T-helper 17 cell (primary cell): ENCODE results near the gene FOXG1. TPM values are rescaled to one million over a fixed set of nuclear protein-coding genes. Genes with fewer than 3 reads are reported as not detected.

ENCODE experiments used
- ATAC-seq: fragments of 150-1000 bp; cut with Tn5 transposase; 2 replicates; pipeline ENCODE4 v1.10.0; 2021; ENCODE audit warnings: mild to moderate bottlenecking, moderate library complexity
- DNase-seq, 3 donors: peaks; one replicate each; pipeline versions ENCODE4 v3.0.0 to v3.0.0-alpha.2; 2020 to 2021
- H3K9me3 ChIP-seq: one replicate; pipeline ENCODE4 v1.7.0; 2013; ENCODE audit warnings: low read length, mild to moderate bottlenecking; ENCODE audit not compliant: control insufficient read depth, poor library complexity, severe bottlenecking
- H3K27ac Mint-ChIP-seq: one replicate; pipeline ENCODE4 v1.8.0; 2022; ENCODE audit warnings: mild to moderate bottlenecking, moderate library complexity, mixed read lengths
- H3K27me3 Mint-ChIP-seq: one replicate; pipeline ENCODE4 v1.8.0; 2022; ENCODE audit warnings: mixed read lengths
- H3K36me3 Mint-ChIP-seq: one replicate; pipeline ENCODE4 v1.8.0; 2022; ENCODE audit warnings: low read depth, mixed read lengths
- H3K4me1 Mint-ChIP-seq: one replicate; pipeline ENCODE4 v1.8.0; 2022; ENCODE audit warnings: mild to moderate bottlenecking, mixed read lengths
- H3K4me3 Mint-ChIP-seq: one replicate; pipeline ENCODE4 v1.8.0; 2022; ENCODE audit warnings: mild to moderate bottlenecking, moderate library complexity, mixed read lengths
- total RNA-seq, 4 donors: library from RNA in 2 of 4; stranded (reverse) in 2 of 4; gene quantifications; one replicate each; pipeline ENCODE4 v1.2.3 and lab custom pipeline; 2022 to 2026

The FOXG1 gene
- total RNA-seq, 2 donors from 2014 or later, result not detected

DNA sequence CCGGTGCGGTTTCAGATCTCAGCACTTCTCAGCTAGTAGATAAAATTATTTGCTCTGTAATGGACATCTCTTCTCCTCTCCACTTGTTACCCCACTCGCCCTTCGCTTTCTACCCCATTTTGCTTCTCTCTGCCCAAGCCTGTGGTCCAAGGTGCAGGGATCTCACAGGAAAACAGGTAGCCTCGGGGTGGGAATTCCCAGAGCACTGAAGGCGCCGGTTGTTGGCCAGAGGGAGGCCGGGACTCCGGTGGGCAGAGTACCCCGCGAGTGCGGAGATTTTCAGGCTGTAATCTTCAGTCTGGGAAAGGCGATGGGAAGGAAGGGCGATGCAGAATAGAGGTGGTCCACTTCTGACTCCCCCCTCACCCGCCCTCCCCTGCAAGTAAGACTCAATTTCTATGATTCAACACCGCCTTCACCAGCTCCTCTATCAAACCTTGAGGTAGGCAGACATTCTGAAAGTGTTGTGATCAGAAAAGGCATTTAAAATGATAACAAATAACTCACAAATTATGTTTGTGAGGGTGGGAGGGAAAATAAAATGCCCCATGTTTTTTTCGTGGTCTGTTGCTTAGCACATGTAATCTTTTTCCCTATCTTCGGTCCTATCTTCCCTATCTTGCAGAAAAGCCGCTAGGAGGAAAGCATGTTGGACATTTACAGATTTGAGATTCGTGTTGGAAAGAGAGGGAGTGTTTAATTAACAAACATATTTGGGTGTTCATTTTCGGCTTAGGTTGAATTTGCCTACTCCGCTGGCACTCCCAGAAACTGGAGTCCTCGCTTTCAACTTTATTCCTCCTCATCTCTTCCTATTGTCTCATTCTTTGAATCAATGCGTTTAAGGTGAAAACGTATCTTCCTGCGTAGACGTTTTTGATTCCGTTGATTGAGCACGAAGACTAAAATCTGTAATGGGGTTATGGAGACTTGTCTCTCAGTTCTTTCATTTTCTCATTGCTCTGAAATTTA, 8.5 kb downstream of the FOXG1 start:
- ATAC-seq (no peak), DNase-seq (no peak)
- H3K4me1 Mint-ChIP-seq, result no peaks in the 10 kb centered on the region
- no peak overlapping the region for H3K4me3 Mint-ChIP-seq
- H3K27me3 Mint-ChIP-seq, result peaks cover 39% of the 10 kb centered on the region
- peaks cover 2% of the 10 kb centered on the region for H3K36me3 Mint-ChIP-seq
- no peak overlapping the region for H3K27ac Mint-ChIP-seq
- H3K9me3 ChIP-seq, result peaks cover 4% of the 10 kb centered on the region

DNA sequence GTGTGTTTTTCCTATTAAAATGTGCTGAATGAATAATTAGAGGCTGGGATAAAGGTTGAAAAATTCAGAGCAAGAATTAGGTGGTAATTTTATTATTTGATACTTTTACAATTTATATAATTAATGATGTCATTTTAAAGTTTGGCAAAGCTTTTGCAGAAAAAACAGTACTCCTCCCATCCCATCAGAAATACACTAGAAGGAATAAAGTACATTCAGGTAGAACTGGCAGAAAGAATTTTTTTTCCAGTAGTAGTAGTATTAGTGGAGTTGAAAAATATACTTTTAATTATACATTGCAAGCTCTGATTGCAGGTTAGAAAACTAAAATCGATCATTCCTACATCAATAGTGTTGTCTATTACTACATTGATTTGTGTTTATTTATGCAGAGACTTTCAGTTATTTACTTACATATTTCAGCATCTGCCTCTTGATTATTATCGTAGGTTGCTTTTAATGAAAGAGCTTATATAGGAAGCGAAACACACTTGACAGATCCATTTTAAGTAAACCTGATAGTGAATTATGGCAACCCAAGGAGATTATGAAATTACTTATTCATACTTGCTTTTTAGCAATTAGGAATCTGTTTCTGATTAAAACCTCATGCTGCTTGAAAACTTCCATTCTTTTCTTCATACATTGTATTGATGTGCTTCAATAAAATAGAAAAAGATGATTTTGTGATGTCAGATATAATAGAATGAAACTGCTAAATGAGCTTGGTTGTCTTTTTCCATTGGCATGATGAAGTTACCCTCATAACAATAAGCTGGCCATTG, 10.1 kb downstream of the FOXG1 start:
- no peak for ATAC-seq
- H3K9me3 ChIP-seq, result peaks cover 4% of the 10 kb centered on the region
- Mint-ChIP-seq H3K27ac (no peak overlapping the region), H3K4me3 (no peak overlapping the region), H3K36me3 (peaks cover 2% of the 10 kb centered on the region), H3K27me3 (peaks cover 39% of the 10 kb centered on the region), H3K4me1 (no peaks in the 10 kb centered on the region)
- no peak for DNase-seq

DNA sequence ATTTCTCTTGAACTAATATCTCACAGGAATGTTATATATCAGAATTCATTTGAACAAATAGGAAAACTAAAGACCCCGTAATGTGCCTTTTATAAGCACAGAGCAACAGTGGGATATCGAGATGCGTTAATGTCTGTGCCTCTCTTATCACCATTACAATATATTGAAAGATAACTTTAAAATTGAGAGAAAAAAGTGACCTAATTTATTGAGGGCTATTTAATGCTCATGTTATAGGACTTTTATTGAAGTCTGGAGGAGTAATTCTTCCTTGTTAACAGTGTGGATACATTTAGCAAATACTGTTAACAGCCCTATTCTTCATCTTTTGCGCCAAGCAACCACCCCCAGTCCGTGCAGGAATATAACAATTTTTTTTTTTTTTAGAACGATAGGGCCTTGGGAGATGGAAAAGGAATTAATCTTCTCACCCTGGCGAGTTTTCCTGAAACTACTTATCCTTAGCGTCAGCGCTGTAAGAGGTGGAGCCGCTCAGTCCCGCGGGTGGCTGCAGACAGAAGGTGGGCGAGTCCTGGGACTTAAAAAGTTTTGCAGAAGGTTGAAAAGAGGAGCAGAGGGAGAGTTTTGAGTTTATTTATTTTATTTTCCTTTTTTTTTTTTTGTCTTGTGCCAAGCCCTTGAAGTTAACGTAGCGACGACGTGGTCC, 11.0 kb downstream of the FOXG1 start:
- peaks cover 4% of the 10 kb centered on the region for H3K9me3 ChIP-seq
- Mint-ChIP-seq H3K4me3 (no peak overlapping the region), H3K27me3 (peaks cover 36% of the 10 kb centered on the region), H3K27ac (no peak overlapping the region), H3K4me1 (no peaks in the 10 kb centered on the region), H3K36me3 (peaks cover 2% of the 10 kb centered on the region)
- ATAC-seq (no peak), DNase-seq (no peak)

DNA sequence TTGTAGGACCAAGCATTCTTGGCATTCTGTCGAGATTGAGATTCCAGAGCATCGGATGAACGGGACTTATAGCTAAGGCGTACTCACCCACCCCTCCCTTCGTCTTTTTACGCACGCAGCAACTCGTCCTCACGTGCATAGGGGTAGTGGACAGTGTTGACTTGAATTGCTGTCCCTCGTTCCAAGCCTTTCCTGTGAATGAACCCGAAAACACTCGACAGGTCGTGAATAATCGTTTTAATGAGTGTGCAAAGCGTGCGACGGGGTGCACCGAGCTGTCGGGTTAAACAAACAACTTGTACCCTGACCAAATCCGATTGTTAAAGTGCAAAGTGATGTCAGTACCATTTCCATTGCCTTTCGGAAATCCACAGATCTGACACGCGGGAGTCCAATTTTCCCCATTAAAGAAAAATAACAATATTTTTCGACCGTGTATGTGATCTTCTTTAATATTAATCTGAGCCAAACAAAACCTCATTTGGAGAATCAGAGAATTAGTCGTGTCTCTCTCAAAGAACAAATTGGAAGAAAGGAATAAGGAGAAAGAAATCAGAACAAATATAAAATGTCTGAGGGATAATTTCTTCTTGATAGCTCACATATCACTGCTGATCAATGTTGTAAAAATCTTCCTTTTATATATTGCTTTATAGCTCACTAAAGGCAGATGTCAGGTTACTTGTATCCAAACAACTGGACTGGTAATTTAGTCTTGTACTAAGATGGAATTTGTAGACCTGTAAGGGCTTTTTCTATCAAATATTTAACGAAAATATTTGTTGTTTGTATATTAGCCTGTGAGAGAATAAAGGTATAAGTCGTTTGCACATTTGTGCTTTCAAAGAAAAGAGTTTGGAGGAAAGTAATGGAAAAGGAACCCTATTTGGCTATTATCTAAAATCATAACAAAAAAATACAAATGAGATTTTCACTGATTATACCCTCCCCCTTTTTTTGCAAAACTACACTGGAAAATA, 11.8 kb downstream of the FOXG1 start:
- H3K36me3 Mint-ChIP-seq, result peaks cover 2% of the 10 kb centered on the region
- no peaks in the 10 kb centered on the region for H3K4me1 Mint-ChIP-seq
- no peak overlapping the region for H3K27ac Mint-ChIP-seq
- no peak overlapping the region for H3K4me3 Mint-ChIP-seq
- no peak for ATAC-seq
- H3K27me3 Mint-ChIP-seq, result peaks cover 31% of the 10 kb centered on the region
- peaks cover 4% of the 10 kb centered on the region for H3K9me3 ChIP-seq
- no peak for DNase-seq

DNA sequence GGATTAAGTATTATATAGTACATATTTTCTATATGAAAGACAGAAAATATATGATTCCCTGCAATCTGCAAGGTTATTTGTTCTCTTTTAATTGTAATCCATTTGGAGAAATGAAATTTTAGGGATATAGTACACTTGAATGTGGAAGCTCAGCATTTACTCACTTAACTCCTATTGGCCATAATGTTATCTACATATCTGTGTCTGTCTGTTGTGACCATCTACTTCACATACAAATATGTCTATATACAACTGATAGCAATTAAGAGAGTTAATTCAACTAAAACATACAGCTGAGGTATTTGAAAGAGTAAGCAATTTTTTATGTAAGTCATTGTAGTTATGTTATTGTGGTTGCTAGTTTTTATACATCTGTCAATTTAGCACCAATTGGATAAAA, 12.9 kb downstream of the FOXG1 start:
- H3K4me3 Mint-ChIP-seq, result no peak overlapping the region
- H3K27ac Mint-ChIP-seq, result no peak overlapping the region
- no peaks in the 10 kb centered on the region for H3K9me3 ChIP-seq
- H3K27me3 Mint-ChIP-seq, result peaks cover 28% of the 10 kb centered on the region
- DNase-seq (no peak), ATAC-seq (no peak)
- H3K4me1 Mint-ChIP-seq, result no peaks in the 10 kb centered on the region
- peaks cover 2% of the 10 kb centered on the region for H3K36me3 Mint-ChIP-seq

DNA sequence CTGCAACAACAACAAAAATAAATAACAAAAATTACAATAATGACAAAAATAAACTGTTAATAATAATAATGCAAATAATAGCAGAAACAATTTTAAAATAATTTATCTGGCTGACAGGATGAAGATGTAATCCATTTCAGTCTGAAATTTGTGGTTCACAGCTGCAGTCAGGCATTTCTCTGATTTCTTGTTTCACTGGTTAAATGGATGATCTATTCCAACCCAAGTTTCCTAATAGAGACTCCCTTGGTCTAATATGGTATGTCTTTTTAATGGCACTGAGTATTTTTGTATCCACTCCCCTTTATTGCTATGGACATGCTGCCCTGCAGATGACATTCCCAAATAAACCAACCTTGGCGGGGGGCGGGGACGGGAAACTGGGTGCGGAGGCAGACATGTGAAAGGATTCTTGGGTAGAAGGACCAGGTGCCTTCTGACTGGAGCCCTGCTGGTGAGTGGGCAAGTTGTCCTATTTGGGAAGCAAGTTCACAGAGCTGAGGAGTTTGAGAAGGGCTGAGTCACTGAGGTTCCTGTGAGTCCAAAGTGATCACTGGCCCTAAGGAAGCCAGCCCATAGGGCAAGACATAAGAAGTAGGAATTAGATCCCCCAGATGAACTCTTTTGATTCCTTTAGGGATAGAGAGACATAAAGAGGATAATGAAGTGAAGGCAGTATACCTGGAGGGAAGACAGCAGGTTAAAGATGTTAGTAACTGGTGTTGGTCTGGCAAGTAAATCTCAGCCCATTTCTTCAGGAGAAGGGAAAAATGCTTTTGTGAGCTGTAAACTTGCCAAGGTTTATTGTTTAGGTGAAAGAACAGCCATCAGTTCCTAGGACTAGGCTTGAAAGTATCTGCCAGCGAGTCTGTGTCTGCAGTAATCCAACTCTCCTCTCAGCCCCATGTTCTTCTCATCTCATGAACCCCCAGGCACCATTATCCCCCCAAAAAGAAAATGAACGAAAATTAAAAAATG, 14.5 kb downstream of the FOXG1 start:
- H3K9me3 ChIP-seq, result no peaks in the 10 kb centered on the region
- no peaks in the 10 kb centered on the region for H3K36me3 Mint-ChIP-seq
- ATAC-seq (no peak), DNase-seq (no peak)
- peaks cover 2% of the 10 kb centered on the region for H3K4me1 Mint-ChIP-seq
- no peak overlapping the region for H3K4me3 Mint-ChIP-seq
- H3K27me3 Mint-ChIP-seq, result peaks cover 17% of the 10 kb centered on the region
- no peak overlapping the region for H3K27ac Mint-ChIP-seq

DNA sequence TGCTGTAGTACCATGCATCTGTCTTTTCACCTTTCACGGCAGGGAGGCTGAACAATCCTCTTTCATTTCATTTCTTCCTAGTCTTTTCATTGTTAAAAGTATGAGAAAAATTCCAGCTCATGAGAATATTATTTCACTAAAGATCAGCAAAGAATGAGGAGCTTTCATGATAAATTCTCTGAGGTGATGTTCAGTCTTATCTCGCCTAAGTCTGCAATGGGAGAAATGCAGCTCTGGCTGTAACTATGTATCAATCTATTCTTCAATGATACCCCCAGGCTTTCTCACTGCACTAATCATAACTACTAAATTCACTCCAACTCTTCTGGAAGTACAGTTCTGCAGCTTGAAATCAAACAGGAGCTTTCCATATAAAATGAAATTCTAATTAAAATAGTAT, 15.7 kb downstream of the FOXG1 start:
- Mint-ChIP-seq H3K4me3 (no peak overlapping the region), H3K36me3 (no peaks in the 10 kb centered on the region), H3K27me3 (peaks cover 16% of the 10 kb centered on the region), H3K4me1 (peaks cover 2% of the 10 kb centered on the region), H3K27ac (no peak overlapping the region)
- H3K9me3 ChIP-seq, result no peaks in the 10 kb centered on the region
- DNase-seq (no peak), ATAC-seq (no peak)

DNA sequence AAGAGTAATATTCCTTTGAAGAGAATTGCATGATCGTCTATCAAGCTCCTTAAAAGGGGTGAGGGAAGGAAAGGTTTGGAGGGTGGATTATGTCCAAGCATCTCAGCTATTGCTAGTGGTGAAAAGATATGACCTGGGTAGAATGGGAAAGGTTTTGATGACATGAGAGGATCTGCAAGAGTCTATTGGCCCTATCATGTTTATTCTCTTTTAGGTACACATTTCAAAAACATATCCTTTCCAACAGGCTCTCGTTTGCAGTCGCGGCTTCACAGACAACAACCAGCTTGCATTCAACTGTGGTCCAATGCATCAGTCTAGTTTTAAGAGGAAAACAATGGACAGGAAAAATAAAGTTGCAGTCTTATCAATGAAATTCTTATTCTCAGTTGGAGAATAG, 17.1 kb downstream of the FOXG1 start:
- ATAC-seq (no peak), DNase-seq (no peak)
- Mint-ChIP-seq H3K27me3 (peaks cover 8% of the 10 kb centered on the region), H3K4me1 (peaks cover 2% of the 10 kb centered on the region), H3K4me3 (no peak overlapping the region), H3K36me3 (no peaks in the 10 kb centered on the region), H3K27ac (no peak overlapping the region)
- H3K9me3 ChIP-seq, result no peaks in the 10 kb centered on the region

DNA sequence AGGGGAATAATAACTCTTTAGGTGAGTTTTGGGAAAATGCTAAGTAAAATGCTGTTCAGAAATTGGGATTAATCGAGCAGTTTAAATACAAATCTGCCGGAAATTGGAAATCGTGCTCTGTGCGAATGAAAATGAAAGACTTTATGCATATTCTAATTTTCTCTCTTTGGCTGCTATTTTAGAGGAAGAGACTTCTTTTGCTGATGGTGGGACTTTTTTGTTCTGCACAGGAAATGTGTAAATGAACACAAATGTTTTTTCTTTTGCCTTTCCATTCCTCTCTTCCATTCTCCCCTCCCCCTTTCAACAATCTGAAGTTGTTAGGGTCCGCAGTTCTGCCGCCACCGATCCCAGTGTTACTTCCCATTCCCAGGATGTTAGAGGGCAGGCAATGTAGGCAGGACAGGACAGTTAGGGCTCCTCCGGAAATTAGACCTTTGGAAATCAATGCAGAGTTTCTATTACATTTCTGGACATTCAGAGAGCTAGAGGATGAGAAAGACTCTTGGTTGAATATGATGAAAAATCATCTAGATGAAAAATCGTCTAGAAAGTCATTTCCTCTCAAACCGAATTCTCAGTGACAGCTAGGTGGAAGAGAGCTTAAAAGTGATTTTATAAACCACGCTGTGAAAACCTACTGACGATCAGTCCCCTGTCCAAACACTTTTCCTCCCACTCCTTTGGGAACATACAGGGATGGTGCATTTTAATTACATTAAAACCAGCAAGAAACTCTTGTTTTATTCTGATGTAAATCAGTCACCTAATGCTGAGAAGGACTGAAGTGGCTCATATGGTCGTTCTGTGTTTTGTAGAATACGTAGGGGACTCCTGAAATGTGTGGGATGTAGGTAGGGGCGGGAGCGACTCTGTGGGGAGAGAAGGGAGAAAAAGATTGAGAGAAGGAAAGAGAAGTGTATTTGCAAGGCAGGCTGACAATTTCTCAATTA, 17.8 kb downstream of the FOXG1 start:
- Mint-ChIP-seq H3K27ac (no peak overlapping the region), H3K4me1 (peaks cover 2% of the 10 kb centered on the region), H3K4me3 (no peak overlapping the region), H3K27me3 (peaks cover 7% of the 10 kb centered on the region), H3K36me3 (no peaks in the 10 kb centered on the region)
- H3K9me3 ChIP-seq, result no peaks in the 10 kb centered on the region
- DNase-seq, result no peak
- ATAC-seq, result no peak

DNA sequence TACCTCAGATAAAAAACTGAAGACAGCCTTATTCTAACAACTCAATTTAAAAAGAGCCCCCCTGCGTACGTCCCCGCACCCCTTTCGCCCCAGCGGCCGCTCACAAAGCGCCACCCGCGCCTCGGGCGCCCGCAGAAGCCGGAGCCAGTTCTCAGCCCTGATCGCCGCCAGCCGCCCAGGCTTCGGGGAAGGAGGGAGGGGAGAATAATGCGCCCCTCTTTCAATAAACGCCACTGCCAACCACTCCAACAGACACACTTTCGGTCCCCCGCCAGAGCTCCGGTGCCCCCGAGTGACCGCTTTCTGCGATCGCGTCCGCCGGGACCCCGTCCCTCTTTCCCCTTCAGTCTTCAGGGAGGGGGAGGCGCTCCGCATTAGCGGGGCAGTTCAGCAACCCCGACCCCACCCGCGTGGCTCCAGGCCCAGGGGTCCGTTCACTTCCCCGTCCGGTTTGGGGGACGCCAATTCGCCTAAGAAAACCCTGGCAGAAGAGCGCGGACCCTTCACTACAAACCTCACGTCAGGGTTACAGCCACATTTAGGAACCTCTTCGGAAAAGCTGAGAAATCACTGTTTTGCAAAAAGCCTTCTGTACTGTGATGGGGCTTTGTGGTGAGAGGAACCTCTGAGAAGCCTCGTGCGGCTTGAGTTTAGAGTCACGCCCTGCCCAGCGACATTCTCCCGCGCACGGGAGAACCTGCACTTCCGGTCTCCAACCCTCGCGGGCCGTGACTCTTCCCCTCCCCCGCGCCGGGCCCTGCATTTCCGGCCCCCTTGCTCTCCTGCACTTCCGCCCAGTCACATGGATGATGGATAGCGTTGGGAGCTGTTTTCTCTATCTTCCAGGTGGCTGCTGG, 18.7 kb downstream of the FOXG1 start:
- no peak overlapping the region for H3K27ac Mint-ChIP-seq
- peaks cover 7% of the 10 kb centered on the region for H3K27me3 Mint-ChIP-seq
- H3K9me3 ChIP-seq, result no peaks in the 10 kb centered on the region
- H3K36me3 Mint-ChIP-seq, result no peaks in the 10 kb centered on the region
- no peak for ATAC-seq
- no peak for DNase-seq
- H3K4me3 Mint-ChIP-seq, result peak overlapping the region; percentile 5
- H3K4me1 Mint-ChIP-seq, result peaks cover 2% of the 10 kb centered on the region
